Coronary artery (tissue), 2 donors: ENCODE measurements around the gene WDFY2.

Experiments
- DNase-seq: peaks from one replicate; pipeline ENCODE4 v3.0.0-alpha.2; 2017; ENCODE audit warnings: low spot score
- H3K27ac ChIP-seq, 2 donors: fragments of 200-600 bp; sonication (generic); one replicate each; pipeline ENCODE4 v1.5.1; 2016 to 2019
- H3K4me3 ChIP-seq: fragments of 200-600 bp; sonication (generic); 2 replicates; pipeline ENCODE4 v1.5.1; 2016; ENCODE audit warnings: mild to moderate bottlenecking, moderate library complexity
- CTCF ChIP-seq: fragments of 200-600 bp; sonication (generic); IDR thresholded peaks from one replicate; pipeline ENCODE4 v1.5.1; 2019; ENCODE audit warnings: antibody characterized with exemption

The WDFY2 gene

GRCh38 chr13:51773515-51773914, 189.3 kb downstream of the WDFY2 start:
- TF ChIP-seq CTCF, result no peak
- no peak overlapping the region for H3K27ac ChIP-seq
- no peak for DNase-seq
- no peak overlapping the region for H3K4me3 ChIP-seq

GRCh38 chr13:51776179-51776578, 191.9 kb downstream of the WDFY2 start:
- no peak for TF ChIP-seq CTCF
- Histone ChIP-seq H3K27ac (no peak overlapping the region), H3K4me3 (no peak overlapping the region)
- no peak for DNase-seq

- Histone ChIP-seq H3K27ac (no peak overlapping the region), H3K4me3 (no peak overlapping the region)
- TF ChIP-seq CTCF, result no peak
- no peak for DNase-seq
These were observed 193.7 kb downstream of the WDFY2 start for GRCh38 chr13:51777921-51778320.

- no peak for DNase-seq
- Histone ChIP-seq H3K4me3 (no peak overlapping the region), H3K27ac (no peak overlapping the region)
- TF ChIP-seq CTCF, result no peak
These were observed 194.1 kb downstream of the WDFY2 start for GRCh38 chr13:51778392-51778791.

GRCh38 chr13:51780099-51780498, 195.8 kb downstream of the WDFY2 start:
- H3K4me3 ChIP-seq, result no peak overlapping the region
- TF ChIP-seq CTCF, result no peak
- no peak for DNase-seq
- no peak overlapping the region for H3K27ac ChIP-seq

GRCh38 chr13:51781246-51782022, 197.2 kb downstream of the WDFY2 start:
- no peak for DNase-seq
- Histone ChIP-seq H3K27ac (no peak overlapping the region), H3K4me3 (no peak overlapping the region)

More at GRCh38 chr13:51781246-51782022, 197.2 kb downstream of the WDFY2 start:
- no peak for TF ChIP-seq CTCF
